ENCODE measurements around the gene KCNC4.

DNA sequence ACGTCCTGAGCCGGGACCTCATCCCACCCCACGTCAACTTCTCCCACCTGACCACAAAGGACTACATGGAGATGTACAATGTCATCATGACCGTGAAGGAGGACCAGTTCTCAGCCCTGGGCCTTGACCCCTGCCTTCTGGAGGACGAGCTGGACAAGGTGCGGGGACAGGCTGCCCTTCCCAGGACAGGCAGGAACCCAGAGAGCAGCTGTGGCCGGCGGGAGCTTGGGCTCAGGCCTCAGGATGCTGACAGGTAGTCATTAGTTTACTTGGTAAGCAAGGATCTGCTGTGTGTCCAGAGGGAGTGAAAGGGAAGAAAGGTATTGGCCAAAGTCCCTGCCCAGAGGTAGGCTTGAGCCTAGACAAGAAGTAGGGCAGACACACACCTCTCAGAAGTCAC lies 17.6 kb upstream of the KCNC4 start:
- TF ChIP-seq, protein P1, sequence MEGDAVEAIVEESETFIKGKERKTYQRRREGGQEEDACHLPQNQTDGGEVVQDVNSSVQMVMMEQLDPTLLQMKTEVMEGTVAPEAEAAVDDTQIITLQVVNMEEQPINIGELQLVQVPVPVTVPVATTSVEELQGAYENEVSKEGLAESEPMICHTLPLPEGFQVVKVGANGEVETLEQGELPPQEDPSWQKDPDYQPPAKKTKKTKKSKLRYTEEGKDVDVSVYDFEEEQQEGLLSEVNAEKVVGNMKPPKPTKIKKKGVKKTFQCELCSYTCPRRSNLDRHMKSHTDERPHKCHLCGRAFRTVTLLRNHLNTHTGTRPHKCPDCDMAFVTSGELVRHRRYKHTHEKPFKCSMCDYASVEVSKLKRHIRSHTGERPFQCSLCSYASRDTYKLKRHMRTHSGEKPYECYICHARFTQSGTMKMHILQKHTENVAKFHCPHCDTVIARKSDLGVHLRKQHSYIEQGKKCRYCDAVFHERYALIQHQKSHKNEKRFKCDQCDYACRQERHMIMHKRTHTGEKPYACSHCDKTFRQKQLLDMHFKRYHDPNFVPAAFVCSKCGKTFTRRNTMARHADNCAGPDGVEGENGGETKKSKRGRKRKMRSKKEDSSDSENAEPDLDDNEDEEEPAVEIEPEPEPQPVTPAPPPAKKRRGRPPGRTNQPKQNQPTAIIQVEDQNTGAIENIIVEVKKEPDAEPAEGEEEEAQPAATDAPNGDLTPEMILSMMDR (IDR thresholded peaks at IDR 0.05) = no peak
- TF ChIP-seq POLR2A (IDR thresholded peaks at IDR 0.05) = no peak
- no peak for TF ChIP-seq POLR2AphosphoS5 (IDR thresholded peaks at IDR 0.05)
- TF ChIP-seq EP300 (IDR thresholded peaks at IDR 0.05) = no peak
